GM23338 (cell line): ENCODE data around the gene ZNF507. TPM values are rescaled to one million over a fixed set of nuclear protein-coding genes. Genes with fewer than 3 reads are reported as not detected.

Experiments used
- ATAC-seq: fragments of 200-7000 bp; cut with Tn5 transposase; 3 replicates; pipeline ENCODE4 v1.9.1; 2020
- DNase-seq: peaks from one replicate; pipeline ENCODE4 v3.0.0-alpha.2; 2015; ENCODE audit warnings: low spot score
- H2AFZ ChIP-seq: fragments of 200-600 bp; sonication (generic); 2 replicates; pipeline ENCODE4 v1.8.0; 2016; ENCODE audit warnings: antibody characterized with exemption, mild to moderate bottlenecking, moderate library complexity
- H3F3A ChIP-seq: fragments of 200-600 bp; sonication (generic); replicated peaks from 2 replicates; pipeline ENCODE4 v1.8.0; 2017; ENCODE audit warnings: antibody characterized with exemption, mixed run types, low read depth
- H3K27ac ChIP-seq: fragments of 200-600 bp; sonication (generic); 2 replicates; pipeline ENCODE4 v1.6.1; 2016; ENCODE audit warnings: low read depth
- H3K27me3 ChIP-seq: fragments of 200-600 bp; sonication (generic); 2 replicates; pipeline ENCODE4 v1.8.0; 2016; ENCODE audit warnings: mild to moderate bottlenecking, mixed run types, moderate library complexity; ENCODE audit not compliant: insufficient read depth
- H3K36me3 ChIP-seq: fragments of 200-600 bp; sonication (generic); 2 replicates; pipeline ENCODE4 v1.8.0; 2016; ENCODE audit warnings: mild to moderate bottlenecking; ENCODE audit not compliant: insufficient read depth
- H3K4me1 ChIP-seq: fragments of 200-600 bp; sonication (generic); 2 replicates; pipeline ENCODE4 v1.8.0; 2016; ENCODE audit warnings: mild to moderate bottlenecking, moderate library complexity; ENCODE audit not compliant: insufficient read depth
- H3K4me2 ChIP-seq: fragments of 200-600 bp; sonication (generic); 2 replicates; pipeline ENCODE4 v1.7.1; 2017; ENCODE audit warnings: mixed run types
- H3K4me3 ChIP-seq: fragments of 200-600 bp; sonication (generic); 2 replicates; pipeline ENCODE4 v1.6.1; 2016; ENCODE audit warnings: mixed run types
- H3K79me2 ChIP-seq: fragments of 200-600 bp; sonication (generic); replicated peaks from 2 replicates; pipeline ENCODE4 v1.8.0; 2017; ENCODE audit warnings: mild to moderate bottlenecking; ENCODE audit not compliant: insufficient read depth
- H3K9me2 ChIP-seq: fragments of 200-600 bp; sonication (generic); 2 replicates; pipeline ENCODE4 v1.8.0; 2017; ENCODE audit not compliant: insufficient read depth
- H4K20me1 ChIP-seq: fragments of 200-600 bp; sonication (generic); replicated peaks from 2 replicates; pipeline ENCODE4 v1.8.0; 2017; ENCODE audit warnings: mild to moderate bottlenecking; ENCODE audit not compliant: insufficient read depth
- H3K27ac Mint-ChIP-seq: 2 replicates; pipeline ENCODE4 v1.8.0; 2020; ENCODE audit warnings: inconsistent platforms, mild to moderate bottlenecking, moderate library complexity, mixed read lengths
- H3K27me3 Mint-ChIP-seq: 3 replicates; pipeline ENCODE4 v1.8.0; 2022; ENCODE audit warnings: low read depth, mild to moderate bottlenecking, moderate library complexity, mixed read lengths, inconsistent platforms; ENCODE audit not compliant: insufficient read depth, poor library complexity
- H3K36me3 Mint-ChIP-seq: 3 replicates; pipeline ENCODE4 v1.8.0; 2021; ENCODE audit warnings: low read depth, mild to moderate bottlenecking, inconsistent platforms, moderate library complexity, mixed read lengths
- H3K4me1 Mint-ChIP-seq: 3 replicates; pipeline ENCODE4 v1.8.0; 2020; ENCODE audit warnings: mild to moderate bottlenecking, inconsistent platforms, mixed read lengths
- H3K4me3 Mint-ChIP-seq: 3 replicates; pipeline ENCODE4 v1.8.0; 2021; ENCODE audit warnings: moderate library complexity, mild to moderate bottlenecking, inconsistent platforms, mixed read lengths
- H3K9me3 Mint-ChIP-seq: 3 replicates; pipeline ENCODE4 v1.8.0; 2020; ENCODE audit warnings: moderate library complexity, mild to moderate bottlenecking, inconsistent platforms, mixed read lengths
- CREB1 ChIP-seq: fragments of 250-450 bp; sonication (Bioruptor Pico); IDR thresholded peaks from 2 replicates; pipeline ENCODE4 v1.5.0; 2020; ENCODE audit warnings: low read depth, mild to moderate bottlenecking, moderate library complexity
- JUNB ChIP-seq: IDR thresholded peaks from one replicate; pipeline ENCODE4 v1.6.1; 2016; ENCODE audit warnings: antibody characterized with exemption; ENCODE audit not compliant: unreplicated experiment
- POLR2AphosphoS5 ChIP-seq: IDR thresholded peaks from 2 replicates; pipeline ENCODE4 v1.6.1; 2016; ENCODE audit warnings: antibody characterized with exemption, low read depth
- ZNF114 ChIP-seq: fragments of 250-450 bp; sonication (Bioruptor Pico); IDR thresholded peaks from 2 replicates; pipeline ENCODE4 v1.5.0; 2020; ENCODE audit warnings: mild to moderate bottlenecking, moderate library complexity
- ZNF331 ChIP-seq: fragments of 250-450 bp; sonication (Bioruptor Pico); IDR thresholded peaks from 2 replicates; pipeline ENCODE4 v1.5.0; 2020; ENCODE audit warnings: low read depth, mild to moderate bottlenecking, moderate library complexity
- ZNF462 ChIP-seq: fragments of 250-450 bp; sonication (Bioruptor Pico); IDR thresholded peaks from 2 replicates; pipeline ENCODE4 v1.5.0; 2020; ENCODE audit warnings: mild to moderate bottlenecking, moderate library complexity
- polyA plus RNA-seq: library from polyadenylated mRNA; unstranded; fragments of >200 nt; fragmentation: Nextera tagmentation; extraction: Ambion mirVana; gene quantifications from 2 replicates; pipeline ENCODE4 v1.2.1, GENCODE V29; 2016
- total RNA-seq: library from RNA; depleted of rRNA; stranded (reverse); fragments of >200 nt; shearing (Covaris generic); gene quantifications from 2 replicates; pipeline ENCODE4 v1.2.3, GENCODE V29; 2014
- TF ChIP-seq, protein P1 (sequence below), 2 experiments: fragments of 200-600 bp in 1 of 2; sonication (generic) in 1 of 2; conservative IDR thresholded peaks; 2 replicates each; pipeline versions ENCODE4 v1.5.1 to v1.6.1; 2016 to 2017; ENCODE audit warnings: antibody characterized with exemption in 2 of 2, low read depth in 2 of 2, mild to moderate bottlenecking in 2 of 2, moderate library complexity in 1 of 2

The ZNF507 gene
- total and polyA plus RNA-seq, 2 experiments from 2014 or later: 10.4 to 23.4 TPM

DNA sequence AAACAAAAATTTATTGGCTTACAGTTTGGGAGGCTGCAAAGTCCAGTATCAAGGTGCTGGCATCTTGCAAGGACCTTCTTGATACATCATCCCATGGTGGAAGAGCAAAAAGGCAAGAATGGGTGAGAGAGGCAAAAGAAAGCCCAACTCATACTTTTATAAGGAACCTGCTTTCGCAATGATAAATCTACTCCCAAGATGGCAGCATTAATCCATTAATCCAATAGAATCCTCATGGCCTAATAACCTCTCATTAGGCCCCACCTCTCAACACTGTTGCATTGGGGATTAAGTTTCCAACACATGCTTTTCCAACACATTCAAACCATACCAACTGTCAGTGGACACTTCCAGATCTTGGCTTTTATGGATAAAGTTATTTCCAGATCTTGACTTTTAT is 48.7 kb upstream of the ZNF507 start:
- H3K9me3 Mint-ChIP-seq: peaks cover 10% of the 10 kb centered on the region; the same call in 1 of the 3 replicates

More for the DNA sequence above, 48.7 kb upstream of the ZNF507 start:
- Histone ChIP-seq H3K4me1 (no peaks in the 10 kb centered on the region), H2AFZ (no peak overlapping the region), H3K27me3 (no peaks in the 10 kb centered on the region), H3K79me2 (no peaks in the 10 kb centered on the region), H3K27ac (no peak overlapping the region), H3F3A (no peaks in the 10 kb centered on the region), H3K9me2 (no peaks in the 10 kb centered on the region), H4K20me1 (no peaks in the 10 kb centered on the region), H3K4me2 (no peak overlapping the region), H3K4me3 (no peak overlapping the region), H3K36me3 (no peaks in the 10 kb centered on the region)
- TF ChIP-seq ZNF331 (CRISPR knock-in tag) (no peak), JUNB (no peak), ZNF462 (CRISPR knock-in tag) (no peak), CREB1 (no peak), ZNF114 (no peak), POLR2AphosphoS5 (no peak)
- TF ChIP-seq, protein P1, sequence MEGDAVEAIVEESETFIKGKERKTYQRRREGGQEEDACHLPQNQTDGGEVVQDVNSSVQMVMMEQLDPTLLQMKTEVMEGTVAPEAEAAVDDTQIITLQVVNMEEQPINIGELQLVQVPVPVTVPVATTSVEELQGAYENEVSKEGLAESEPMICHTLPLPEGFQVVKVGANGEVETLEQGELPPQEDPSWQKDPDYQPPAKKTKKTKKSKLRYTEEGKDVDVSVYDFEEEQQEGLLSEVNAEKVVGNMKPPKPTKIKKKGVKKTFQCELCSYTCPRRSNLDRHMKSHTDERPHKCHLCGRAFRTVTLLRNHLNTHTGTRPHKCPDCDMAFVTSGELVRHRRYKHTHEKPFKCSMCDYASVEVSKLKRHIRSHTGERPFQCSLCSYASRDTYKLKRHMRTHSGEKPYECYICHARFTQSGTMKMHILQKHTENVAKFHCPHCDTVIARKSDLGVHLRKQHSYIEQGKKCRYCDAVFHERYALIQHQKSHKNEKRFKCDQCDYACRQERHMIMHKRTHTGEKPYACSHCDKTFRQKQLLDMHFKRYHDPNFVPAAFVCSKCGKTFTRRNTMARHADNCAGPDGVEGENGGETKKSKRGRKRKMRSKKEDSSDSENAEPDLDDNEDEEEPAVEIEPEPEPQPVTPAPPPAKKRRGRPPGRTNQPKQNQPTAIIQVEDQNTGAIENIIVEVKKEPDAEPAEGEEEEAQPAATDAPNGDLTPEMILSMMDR (conservative IDR thresholded peaks at IDR 0.05; ENCODE audit: low read depth in 2 of 2): peak; percentile 16 to 34; a peak in 3 of 4 replicates
- Mint-ChIP-seq H3K4me1 (no peaks in the 10 kb centered on the region), H3K36me3 (no peaks in the 10 kb centered on the region), H3K4me3 (no peak overlapping the region), H3K27ac (no peak overlapping the region), H3K27me3 (no peaks in the 10 kb centered on the region)
- DNase-seq: no peak
- no peak for ATAC-seq
